Thyroid gland (tissue), 4 donors: Measurements from ENCODE around the gene SIRPB2. TPM values are rescaled to one million over a fixed set of nuclear protein-coding genes. Genes with fewer than 3 reads are reported as not detected.

ENCODE experiments used
- DNase-seq, 2 donors: peaks; one replicate each; pipeline ENCODE4 v3.0.0-alpha.2; 2019
- H3K27ac ChIP-seq, 3 donors: fragments of 200-600 bp; sonication (generic); 1 replicate in 2 of 3; 2 replicates in 1 of 3; pipeline ENCODE4 v1.5.1; 2016 to 2019; ENCODE audit warnings: mild to moderate bottlenecking in 1 of 3, moderate library complexity in 1 of 3
- H3K27me3 ChIP-seq: fragments of 200-600 bp; sonication (generic); one replicate; pipeline ENCODE4 v1.5.1; 2019
- H3K36me3 ChIP-seq, 2 donors: fragments of 200-600 bp; sonication (generic); one replicate each; pipeline ENCODE4 v1.5.1; 2016 to 2019
- H3K4me1 ChIP-seq, 2 donors: fragments of 200-600 bp; sonication (generic); one replicate each; pipeline ENCODE4 v1.5.1; 2017 to 2019
- H3K4me3 ChIP-seq, 3 donors: fragments of 200-600 bp; sonication (generic); replicated peaks in 1 of 3; 1 replicate in 2 of 3; 2 replicates in 1 of 3; pipeline ENCODE4 v1.5.1; 2016; ENCODE audit warnings: mild to moderate bottlenecking in 1 of 3
- H3K9me3 ChIP-seq: fragments of 200-600 bp; sonication (generic); one replicate; pipeline ENCODE4 v1.5.1; 2017
- POLR2A ChIP-seq, 2 donors: fragments of 450-650 bp; IDR thresholded peaks; one replicate each; pipeline ENCODE4 v1.6.1; 2017; ENCODE audit warnings: antibody characterized with exemption in 2 of 2, mild to moderate bottlenecking in 2 of 2, moderate library complexity in 1 of 2
- WGBS, 2 donors: methylation state at CpG; one replicate each; pipeline ENCODE4 v1.1.5; 2017; 5-methylcytosine and 5-hydroxymethylcytosine counted together
- intact Hi-C: fragments of 100-400 bp; cut with DNase I; formaldehyde crosslinking; loops from one replicate; pipeline ENCODE4 v1.15.1; 2023
- total RNA-seq, 4 donors: library from RNA; depleted of rRNA; stranded (reverse); fragments of >200 nt; gene quantifications; one replicate each; pipeline ENCODE4 v1.2.3, GENCODE V29; 2016
- TF ChIP-seq, protein P1 (sequence below), 6 experiments: fragments of 200-600 bp in 3 of 6; fragments of 450-650 bp in 3 of 6; sonication (generic) in 3 of 6; IDR thresholded peaks; one replicate each; pipeline ENCODE4 v1.5.1; 2016 to 2019; ENCODE audit warnings: antibody characterized with exemption in 6 of 6, mild to moderate bottlenecking in 2 of 6, inconsistent platforms in 1 of 6, moderate library complexity in 1 of 6

The SIRPB2 gene
- total RNA-seq, 4 donors from 2014 or later, result 1.3 to 4.5 (median 2.3) TPM

DNA sequence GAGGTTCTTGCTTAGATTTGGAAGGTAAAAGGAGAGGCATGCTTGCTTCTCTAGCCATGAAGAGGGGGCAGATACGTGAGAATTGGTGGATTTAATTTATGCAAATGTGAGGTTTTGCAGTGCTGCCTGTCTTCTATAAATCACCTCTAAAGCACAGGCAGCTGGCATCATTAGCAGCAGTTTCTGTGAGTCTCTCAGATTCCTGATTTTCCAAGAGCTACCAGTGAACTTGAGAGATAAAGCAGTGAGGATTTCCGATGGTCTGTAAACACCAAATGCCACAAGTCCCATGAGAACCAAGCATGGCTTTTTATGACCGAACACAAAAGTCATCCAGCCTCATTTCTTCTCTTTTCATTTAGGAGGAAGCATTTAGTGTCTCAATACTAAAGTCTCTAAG is 3.2 kb upstream of the SIRPB2 start:
- Histone ChIP-seq H3K36me3 (no peaks in the 10 kb centered on the region), H3K27me3 (no peaks in the 10 kb centered on the region), H3K9me3 (no peaks in the 10 kb centered on the region), H3K4me1 (no peaks in the 10 kb centered on the region), H3K27ac (no peak overlapping the region), H3K4me3 (no peak overlapping the region)
- intact Hi-C loops, result no loop called here
- TF ChIP-seq POLR2A (IDR thresholded peaks at IDR 0.05), result no peak
- TF ChIP-seq, protein P1, sequence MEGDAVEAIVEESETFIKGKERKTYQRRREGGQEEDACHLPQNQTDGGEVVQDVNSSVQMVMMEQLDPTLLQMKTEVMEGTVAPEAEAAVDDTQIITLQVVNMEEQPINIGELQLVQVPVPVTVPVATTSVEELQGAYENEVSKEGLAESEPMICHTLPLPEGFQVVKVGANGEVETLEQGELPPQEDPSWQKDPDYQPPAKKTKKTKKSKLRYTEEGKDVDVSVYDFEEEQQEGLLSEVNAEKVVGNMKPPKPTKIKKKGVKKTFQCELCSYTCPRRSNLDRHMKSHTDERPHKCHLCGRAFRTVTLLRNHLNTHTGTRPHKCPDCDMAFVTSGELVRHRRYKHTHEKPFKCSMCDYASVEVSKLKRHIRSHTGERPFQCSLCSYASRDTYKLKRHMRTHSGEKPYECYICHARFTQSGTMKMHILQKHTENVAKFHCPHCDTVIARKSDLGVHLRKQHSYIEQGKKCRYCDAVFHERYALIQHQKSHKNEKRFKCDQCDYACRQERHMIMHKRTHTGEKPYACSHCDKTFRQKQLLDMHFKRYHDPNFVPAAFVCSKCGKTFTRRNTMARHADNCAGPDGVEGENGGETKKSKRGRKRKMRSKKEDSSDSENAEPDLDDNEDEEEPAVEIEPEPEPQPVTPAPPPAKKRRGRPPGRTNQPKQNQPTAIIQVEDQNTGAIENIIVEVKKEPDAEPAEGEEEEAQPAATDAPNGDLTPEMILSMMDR (IDR thresholded peaks at IDR 0.05), result no peak
- 48 to 49% methylated on average over 3 of the region's 3 CpGs for WGBS, 2 donors
- DNase-seq, result no peak

DNA sequence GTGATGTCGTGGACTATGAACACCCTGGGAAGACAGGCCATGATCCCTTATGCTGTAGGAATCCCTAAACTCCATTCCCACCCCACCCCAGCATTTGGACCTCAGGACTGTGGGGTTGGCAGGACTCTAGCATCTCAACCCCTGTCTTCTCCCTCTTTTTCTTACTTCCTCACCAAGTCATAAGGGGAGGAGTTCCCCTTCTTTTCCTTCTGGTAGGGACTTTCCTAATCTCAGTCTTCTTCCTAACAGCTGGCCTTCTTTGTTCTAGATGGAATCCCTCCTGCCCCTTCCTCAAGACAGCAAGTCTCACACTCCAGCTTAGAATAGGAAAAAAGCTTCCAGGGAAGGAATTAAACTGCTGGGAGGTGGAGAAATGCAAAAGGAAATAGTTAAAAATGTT is 2.3 kb upstream of the SIRPB2 start:
- Histone ChIP-seq H3K9me3 (no peaks in the 10 kb centered on the region), H3K27ac (no peak overlapping the region), H3K36me3 (no peaks in the 10 kb centered on the region), H3K4me1 (no peaks in the 10 kb centered on the region), H3K4me3 (no peak overlapping the region), H3K27me3 (no peaks in the 10 kb centered on the region)
- DNase-seq, result no peak
- 71 to 79% methylated on average over 1 of the region's 1 CpG for WGBS, 2 donors
- intact Hi-C loops, result no loop called here
- TF ChIP-seq, protein P1 (IDR thresholded peaks at IDR 0.05), result no peak
- TF ChIP-seq POLR2A (IDR thresholded peaks at IDR 0.05), result no peak

DNA sequence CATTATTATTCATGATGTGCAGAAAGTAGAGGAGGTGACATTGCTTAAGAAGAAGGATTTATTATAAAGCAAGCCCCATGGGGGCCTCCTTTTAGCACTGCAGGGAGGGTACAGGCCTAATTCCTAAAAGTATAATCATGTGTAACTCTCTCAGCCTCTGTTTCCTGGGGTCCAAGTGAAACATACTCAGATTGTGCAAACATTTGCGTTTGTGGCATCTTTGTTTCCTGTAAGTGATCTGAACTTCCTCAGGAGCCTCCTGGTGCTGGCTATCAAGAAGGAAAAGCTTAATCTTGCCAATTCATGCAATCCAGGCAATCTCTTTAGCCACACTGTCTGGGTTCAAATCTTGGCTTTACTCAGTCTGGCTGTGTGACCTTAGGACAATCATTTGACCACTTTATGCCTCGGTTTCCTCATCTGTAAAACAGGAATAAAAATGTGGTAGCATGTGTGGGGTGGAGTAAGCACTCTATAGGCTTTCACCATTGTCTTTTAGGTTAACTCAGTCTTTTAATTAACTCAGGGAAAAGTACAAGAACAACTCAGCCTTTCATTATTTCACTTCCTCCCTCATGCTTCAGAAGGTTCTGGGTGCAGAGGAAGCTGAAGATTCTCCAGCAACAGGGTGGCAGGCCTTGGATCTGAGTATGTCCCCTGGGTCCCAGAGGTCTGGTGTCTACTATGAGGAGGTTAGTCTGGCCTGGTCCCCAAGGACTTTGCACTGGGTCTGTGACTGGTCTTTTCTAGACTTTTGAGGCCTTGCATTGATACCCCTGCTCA is 831 bp upstream of the SIRPB2 start:
- Histone ChIP-seq H3K4me3 (no peak overlapping the region), H3K36me3 (no peaks in the 10 kb centered on the region), H3K9me3 (no peaks in the 10 kb centered on the region), H3K27ac (peak overlapping the region in 1 of 3 donors; percentile 30), H3K4me1 (no peaks in the 10 kb centered on the region), H3K27me3 (no peaks in the 10 kb centered on the region)
- 60 to 62% methylated on average over 2 of the region's 2 CpGs for WGBS, 2 donors
- TF ChIP-seq, protein P1 (IDR thresholded peaks at IDR 0.05), result no peak
- no peak for TF ChIP-seq POLR2A (IDR thresholded peaks at IDR 0.05)
- intact Hi-C loops, result no loop called here
- no peak for DNase-seq

DNA sequence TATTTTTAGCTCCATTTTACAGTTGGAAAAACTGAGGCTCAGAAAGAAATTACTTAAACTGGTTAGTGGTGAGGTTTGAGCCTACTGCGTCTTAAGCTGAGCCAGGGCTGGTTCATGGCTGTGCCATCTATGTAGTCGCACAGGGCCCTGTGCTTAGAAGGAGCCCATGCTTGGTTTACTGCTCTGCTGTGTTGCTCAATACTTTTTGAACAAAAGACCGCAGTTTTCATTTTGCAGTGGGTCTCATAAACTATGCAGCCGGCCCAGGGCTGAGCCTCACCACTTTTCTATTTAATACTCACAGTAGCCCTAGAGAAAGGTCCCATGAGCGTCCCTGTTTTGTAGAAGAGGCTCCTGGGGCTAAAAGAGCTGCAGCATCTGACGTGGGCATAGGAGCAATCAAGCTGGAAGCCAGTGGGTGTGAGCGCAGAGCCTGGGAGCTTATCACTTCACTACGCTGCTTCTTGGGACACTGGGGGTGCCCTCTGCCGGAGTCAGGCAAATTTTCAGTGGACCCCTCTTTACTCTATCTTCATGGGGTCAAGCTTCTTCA is 501 bp downstream of the SIRPB2 start:
- H3K9me3 ChIP-seq, result no peaks in the 10 kb centered on the region
- TF ChIP-seq, protein P1 (IDR thresholded peaks at IDR 0.05), result no peak
- no peak for TF ChIP-seq POLR2A (IDR thresholded peaks at IDR 0.05)
- H3K27ac ChIP-seq, result peak overlapping the region in 1 of 3 donors; percentile 17
- WGBS, 2 donors, result 73 to 82% methylated on average over 8 to 9 of the region's 9 CpGs
- H3K4me3 ChIP-seq, result no peak overlapping the region
- intact Hi-C loops, result no loop called here
- DNase-seq, result no peak
- H3K27me3 ChIP-seq, result no peaks in the 10 kb centered on the region
- no peaks in the 10 kb centered on the region for H3K4me1 ChIP-seq
- no peaks in the 10 kb centered on the region for H3K36me3 ChIP-seq

DNA sequence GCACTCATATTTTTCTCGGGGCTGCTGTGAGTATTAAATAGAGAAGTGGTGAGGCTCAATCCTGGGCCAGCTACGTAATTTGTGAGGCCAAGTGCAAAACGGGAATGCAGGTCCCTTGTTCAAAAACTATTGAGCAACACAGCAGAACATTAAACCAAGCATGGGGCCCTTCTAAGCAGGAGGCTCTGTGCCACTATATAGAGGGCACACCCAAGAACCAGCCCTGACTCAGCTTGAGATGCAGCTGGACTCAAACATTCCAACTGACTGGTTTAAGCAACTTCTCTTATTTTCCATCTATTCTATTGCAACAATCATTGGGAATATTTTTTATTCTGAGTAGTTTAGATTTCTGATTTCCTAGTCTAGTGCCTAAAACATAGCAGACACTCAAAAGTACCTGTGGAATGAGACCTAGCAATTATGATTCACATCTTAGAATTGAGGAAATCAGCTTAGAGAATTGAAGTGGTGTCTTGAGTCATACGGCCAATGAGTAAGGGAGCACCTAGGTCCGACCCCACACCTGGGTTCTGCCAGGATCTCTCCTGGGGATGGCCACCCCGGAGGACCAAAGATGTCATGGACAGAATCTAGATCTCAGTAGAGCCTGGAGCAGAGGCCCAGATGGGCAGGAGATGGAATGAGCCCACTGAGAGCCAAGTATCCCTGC is 1.3 kb downstream of the SIRPB2 start:
- DNase-seq, result no peak
- intact Hi-C loops, result no loop called here
- H3K4me1 ChIP-seq, result no peaks in the 10 kb centered on the region
- no peaks in the 10 kb centered on the region for H3K9me3 ChIP-seq
- TF ChIP-seq, protein P1 (IDR thresholded peaks at IDR 0.05), result no peak
- TF ChIP-seq POLR2A (IDR thresholded peaks at IDR 0.05), result no peak
- WGBS, 2 donors, result 77 to 78% methylated on average over 6 of the region's 6 CpGs
- H3K4me3 ChIP-seq, result no peak overlapping the region
- H3K36me3 ChIP-seq, result no peaks in the 10 kb centered on the region
- no peaks in the 10 kb centered on the region for H3K27me3 ChIP-seq
- H3K27ac ChIP-seq, result no peak overlapping the region
